GM23338 (cell line): Measurements from ENCODE around the gene LIMA1. TPM values are rescaled to one million over a fixed set of nuclear protein-coding genes. Genes with fewer than 3 reads are reported as not detected.

Experiments used
- ATAC-seq: fragments of 200-7000 bp; cut with Tn5 transposase; 3 replicates; pipeline ENCODE4 v1.9.1; 2020
- DNase-seq: peaks from one replicate; pipeline ENCODE4 v3.0.0-alpha.2; 2015; ENCODE audit warnings: low spot score
- H2AFZ ChIP-seq: fragments of 200-600 bp; sonication (generic); 2 replicates; pipeline ENCODE4 v1.8.0; 2016; ENCODE audit warnings: antibody characterized with exemption, mild to moderate bottlenecking, moderate library complexity
- H3F3A ChIP-seq: fragments of 200-600 bp; sonication (generic); replicated peaks from 2 replicates; pipeline ENCODE4 v1.8.0; 2017; ENCODE audit warnings: antibody characterized with exemption, mixed run types, low read depth
- H3K27ac ChIP-seq: fragments of 200-600 bp; sonication (generic); 2 replicates; pipeline ENCODE4 v1.6.1; 2016; ENCODE audit warnings: low read depth
- H3K27me3 ChIP-seq: fragments of 200-600 bp; sonication (generic); 2 replicates; pipeline ENCODE4 v1.8.0; 2016; ENCODE audit warnings: mild to moderate bottlenecking, mixed run types, moderate library complexity; ENCODE audit not compliant: insufficient read depth
- H3K36me3 ChIP-seq: fragments of 200-600 bp; sonication (generic); 2 replicates; pipeline ENCODE4 v1.8.0; 2016; ENCODE audit warnings: mild to moderate bottlenecking; ENCODE audit not compliant: insufficient read depth
- H3K4me1 ChIP-seq: fragments of 200-600 bp; sonication (generic); 2 replicates; pipeline ENCODE4 v1.8.0; 2016; ENCODE audit warnings: mild to moderate bottlenecking, moderate library complexity; ENCODE audit not compliant: insufficient read depth
- H3K4me2 ChIP-seq: fragments of 200-600 bp; sonication (generic); 2 replicates; pipeline ENCODE4 v1.7.1; 2017; ENCODE audit warnings: mixed run types
- H3K4me3 ChIP-seq: fragments of 200-600 bp; sonication (generic); 2 replicates; pipeline ENCODE4 v1.6.1; 2016; ENCODE audit warnings: mixed run types
- H3K79me2 ChIP-seq: fragments of 200-600 bp; sonication (generic); replicated peaks from 2 replicates; pipeline ENCODE4 v1.8.0; 2017; ENCODE audit warnings: mild to moderate bottlenecking; ENCODE audit not compliant: insufficient read depth
- H3K9me2 ChIP-seq: fragments of 200-600 bp; sonication (generic); 2 replicates; pipeline ENCODE4 v1.8.0; 2017; ENCODE audit not compliant: insufficient read depth
- H4K20me1 ChIP-seq: fragments of 200-600 bp; sonication (generic); replicated peaks from 2 replicates; pipeline ENCODE4 v1.8.0; 2017; ENCODE audit warnings: mild to moderate bottlenecking; ENCODE audit not compliant: insufficient read depth
- H3K27ac Mint-ChIP-seq: 2 replicates; pipeline ENCODE4 v1.8.0; 2020; ENCODE audit warnings: inconsistent platforms, mild to moderate bottlenecking, moderate library complexity, mixed read lengths
- H3K27me3 Mint-ChIP-seq: 3 replicates; pipeline ENCODE4 v1.8.0; 2022; ENCODE audit warnings: low read depth, mild to moderate bottlenecking, moderate library complexity, mixed read lengths, inconsistent platforms; ENCODE audit not compliant: insufficient read depth, poor library complexity
- H3K36me3 Mint-ChIP-seq: 3 replicates; pipeline ENCODE4 v1.8.0; 2021; ENCODE audit warnings: low read depth, mild to moderate bottlenecking, inconsistent platforms, moderate library complexity, mixed read lengths
- H3K4me1 Mint-ChIP-seq: 3 replicates; pipeline ENCODE4 v1.8.0; 2020; ENCODE audit warnings: mild to moderate bottlenecking, inconsistent platforms, mixed read lengths
- H3K4me3 Mint-ChIP-seq: 3 replicates; pipeline ENCODE4 v1.8.0; 2021; ENCODE audit warnings: moderate library complexity, mild to moderate bottlenecking, inconsistent platforms, mixed read lengths
- H3K9me3 Mint-ChIP-seq: 3 replicates; pipeline ENCODE4 v1.8.0; 2020; ENCODE audit warnings: moderate library complexity, mild to moderate bottlenecking, inconsistent platforms, mixed read lengths
- CREB1 ChIP-seq: fragments of 250-450 bp; sonication (Bioruptor Pico); IDR thresholded peaks from 2 replicates; pipeline ENCODE4 v1.5.0; 2020; ENCODE audit warnings: low read depth, mild to moderate bottlenecking, moderate library complexity
- CTCF ChIP-seq, 2 experiments: fragments of 200-600 bp in 1 of 2; sonication (generic) in 1 of 2; conservative IDR thresholded peaks; 2 replicates each; pipeline versions ENCODE4 v1.5.1 to v1.6.1; 2016 to 2017; ENCODE audit warnings: antibody characterized with exemption in 2 of 2, low read depth in 2 of 2, mild to moderate bottlenecking in 2 of 2, moderate library complexity in 1 of 2
- ETS1 ChIP-seq: IDR thresholded peaks from 2 replicates; pipeline ENCODE4 v1.6.1; 2016; ENCODE audit warnings: antibody characterized with exemption
- EZH2 ChIP-seq: fragments of 200-600 bp; sonication (generic); IDR thresholded peaks from one replicate; pipeline ENCODE4 v1.8.0; 2017; ENCODE audit warnings: antibody characterized with exemption, mild to moderate bottlenecking, low read depth; ENCODE audit not compliant: unreplicated experiment
- JUNB ChIP-seq: IDR thresholded peaks from one replicate; pipeline ENCODE4 v1.6.1; 2016; ENCODE audit warnings: antibody characterized with exemption; ENCODE audit not compliant: unreplicated experiment
- NANOG ChIP-seq: IDR thresholded peaks from 2 replicates; pipeline ENCODE4 v1.6.1; 2016; ENCODE audit warnings: antibody characterized with exemption, borderline replicate concordance
- POLR2AphosphoS5 ChIP-seq: IDR thresholded peaks from 2 replicates; pipeline ENCODE4 v1.6.1; 2016; ENCODE audit warnings: antibody characterized with exemption, low read depth
- REST ChIP-seq: IDR thresholded peaks from one replicate; pipeline ENCODE4 v1.6.1; 2018; ENCODE audit warnings: antibody characterized with exemption; ENCODE audit not compliant: unreplicated experiment
- STAT1 ChIP-seq: IDR thresholded peaks from one replicate; pipeline ENCODE4 v1.6.1; 2016; ENCODE audit warnings: antibody characterized with exemption; ENCODE audit not compliant: unreplicated experiment
- ZNF114 ChIP-seq: fragments of 250-450 bp; sonication (Bioruptor Pico); IDR thresholded peaks from 2 replicates; pipeline ENCODE4 v1.5.0; 2020; ENCODE audit warnings: mild to moderate bottlenecking, moderate library complexity
- ZNF462 ChIP-seq: fragments of 250-450 bp; sonication (Bioruptor Pico); IDR thresholded peaks from 2 replicates; pipeline ENCODE4 v1.5.0; 2020; ENCODE audit warnings: mild to moderate bottlenecking, moderate library complexity
- polyA plus RNA-seq: library from polyadenylated mRNA; unstranded; fragments of >200 nt; fragmentation: Nextera tagmentation; extraction: Ambion mirVana; gene quantifications from 2 replicates; pipeline ENCODE4 v1.2.1, GENCODE V29; 2016
- total RNA-seq: library from RNA; depleted of rRNA; stranded (reverse); fragments of >200 nt; shearing (Covaris generic); gene quantifications from 2 replicates; pipeline ENCODE4 v1.2.3, GENCODE V29; 2014

Gene LIMA1
- total and polyA plus RNA-seq, 2 experiments from 2014 or later = 27.7 to 29.6 TPM

- Histone ChIP-seq H3F3A (no peaks in the 10 kb centered on the region), H3K27me3 (no peaks in the 10 kb centered on the region), H3K36me3 (no peaks in the 10 kb centered on the region), H2AFZ (no peak overlapping the region), H3K9me2 (no peaks in the 10 kb centered on the region), H3K79me2 (peaks cover 58% of the 10 kb centered on the region), H3K4me2 (no peak overlapping the region), H3K4me3 (no peak overlapping the region), H3K27ac (no peak overlapping the region), H4K20me1 (peaks cover 15% of the 10 kb centered on the region), H3K4me1 (no peaks in the 10 kb centered on the region; the same call in 1 of the 2 replicates)
- no peaks in the 10 kb centered on the region for H3K9me3 Mint-ChIP-seq
- H3K27ac Mint-ChIP-seq = no peak overlapping the region
- ATAC-seq = no peak
- no peak for DNase-seq
- no peaks in the 10 kb centered on the region for H3K27me3 Mint-ChIP-seq
- no peak overlapping the region for H3K4me3 Mint-ChIP-seq
- H3K36me3 Mint-ChIP-seq = peaks cover 9% of the 10 kb centered on the region; the same call in 2 of the 3 replicates
- H3K4me1 Mint-ChIP-seq = no peaks in the 10 kb centered on the region
- no peak for TF ChIP-seq JUNB
- no peak for TF ChIP-seq ZNF114 (CRISPR knock-in tag)
- TF ChIP-seq POLR2AphosphoS5 = no peak
- no peak for TF ChIP-seq CTCF (conservative IDR thresholded peaks at IDR 0.05; ENCODE audit: low read depth in 2 of 2)
- TF ChIP-seq CREB1 (CRISPR knock-in tag) = no peak
- TF ChIP-seq ZNF462 (CRISPR knock-in tag) = no peak
- no peak for TF ChIP-seq STAT1
- no peak for TF ChIP-seq REST
- no peak for TF ChIP-seq ETS1
- TF ChIP-seq NANOG = no peak
- no peak for TF ChIP-seq EZH2
These were observed 136.0 kb downstream of the LIMA1 start for GRCh38 chr12:50147281-50147680.
